ENCODE data around the gene CAV2. TPM values are rescaled to one million over a fixed set of nuclear protein-coding genes. Genes with fewer than 3 reads are reported as not detected.

CAV2 gene
- total and polyA plus RNA-seq, 8 donors: 15.0 to 27.6 (median 25.7) TPM

- H3K36me3 ChIP-seq: no peaks in the 10 kb centered on the region
- H3K4me1 ChIP-seq: no peaks in the 10 kb centered on the region
- no peak for TF ChIP-seq CTCF (IDR thresholded peaks at IDR 0.05)
- H3K9me3 ChIP-seq: no peaks in the 10 kb centered on the region
- H3K4me3 ChIP-seq: no peak overlapping the region
- ATAC-seq (peak in 2 of 4 donors; percentile 32 to 56), FAIRE-seq (no peak), DNase-seq (no peak)
- no peak overlapping the region for H3K27ac ChIP-seq
- intact Hi-C loops (cut with DNase I): no loop called here
- whole genome bisulfite sequencing, 2 donors: 88 to 91% methylated on average over 2 of the region's 2 CpGs
- no peaks in the 10 kb centered on the region for H3K27me3 ChIP-seq
These were observed 35.3 kb downstream of the CAV2 start for GRCh38 chr7:116534790-116535189.

- no peaks in the 10 kb centered on the region for H3K36me3 ChIP-seq
- no peaks in the 10 kb centered on the region for H3K4me1 ChIP-seq
- H3K27me3 ChIP-seq: no peaks in the 10 kb centered on the region
- H3K27ac ChIP-seq: no peak overlapping the region
- DNase-seq (no peak), FAIRE-seq (no peak), ATAC-seq (no peak)
- intact Hi-C loops (cut with DNase I): no loop called here
- H3K9me3 ChIP-seq: no peaks in the 10 kb centered on the region
- no peak overlapping the region for H3K4me3 ChIP-seq
- no peak for TF ChIP-seq CTCF (IDR thresholded peaks at IDR 0.05)
- 67 to 83% methylated on average over 1 of the region's 1 CpG for WGBS, 2 donors
These were observed 35.9 kb downstream of the CAV2 start for GRCh38 chr7:116535416-116535815.

GRCh38 chr7:116538138-116538537 is 38.6 kb downstream of the CAV2 start:
- WGBS, 2 donors: 75 to 77% methylated on average over 2 of the region's 2 CpGs

GRCh38 chr7:116539879-116540278 is 40.3 kb downstream of the CAV2 start:
- FAIRE-seq (no peak), ATAC-seq (no peak), DNase-seq (no peak)
- Histone ChIP-seq H3K27ac (no peak overlapping the region), H3K36me3 (no peaks in the 10 kb centered on the region), H3K4me1 (no peaks in the 10 kb centered on the region), H3K27me3 (no peaks in the 10 kb centered on the region), H3K4me3 (no peak overlapping the region), H3K9me3 (no peaks in the 10 kb centered on the region)
- intact Hi-C loops (cut with DNase I): no loop called here
- WGBS, 2 donors: 87 to 91% methylated on average over 3 of the region's 3 CpGs
- TF ChIP-seq CTCF (IDR thresholded peaks at IDR 0.05): no peak

More at GRCh38 chr7:116538138-116538537, 38.6 kb downstream of the CAV2 start:
- H3K36me3 ChIP-seq: no peaks in the 10 kb centered on the region
- no peak overlapping the region for H3K27ac ChIP-seq
- FAIRE-seq: no peak
- DNase-seq: no peak
- intact Hi-C loops (cut with DNase I): no loop called here
- no peaks in the 10 kb centered on the region for H3K4me1 ChIP-seq
- no peak for ATAC-seq
- no peak overlapping the region for H3K4me3 ChIP-seq
- no peaks in the 10 kb centered on the region for H3K27me3 ChIP-seq
- no peak for TF ChIP-seq CTCF (IDR thresholded peaks at IDR 0.05)
- H3K9me3 ChIP-seq: no peaks in the 10 kb centered on the region

GRCh38 chr7:116540743-116541142 is 41.2 kb downstream of the CAV2 start:
- no peak for TF ChIP-seq CTCF (IDR thresholded peaks at IDR 0.05)
- H3K27ac ChIP-seq: no peak overlapping the region
- DNase-seq: no peak

More at GRCh38 chr7:116540743-116541142, 41.2 kb downstream of the CAV2 start:
- FAIRE-seq (no peak), ATAC-seq (no peak)
- Histone ChIP-seq H3K9me3 (no peaks in the 10 kb centered on the region), H3K4me3 (no peak overlapping the region), H3K36me3 (no peaks in the 10 kb centered on the region), H3K4me1 (no peaks in the 10 kb centered on the region), H3K27me3 (no peaks in the 10 kb centered on the region)
- intact Hi-C loops (cut with DNase I): no loop called here

Data from pancreas (tissue), 10 donors.